Activated CD4-positive, alpha-beta T cell treated with anti-CD3 and anti-CD28 coated beads, Interleukin-2, amount 50 U/mL, for 4 hours (primary cell): ENCODE measurements around the gene OR4D11.

Experiments used
- DNase-seq, 2 experiments: peaks; one replicate each; pipeline ENCODE4 v3.0.0-alpha.2; 2020

OR4D11 gene

GRCh38 chr11:59550368-59550841 is 47.0 kb downstream of the OR4D11 start:
- DNase-seq = peak; percentile 80 to 84

- DNase-seq = peak; percentile 76 to 77
These were observed 47.7 kb downstream of the OR4D11 start for GRCh38 chr11:59550842-59551658.

- no peak for DNase-seq
These were observed 48.5 kb downstream of the OR4D11 start for GRCh38 chr11:59551659-59552521.

- DNase-seq = no peak
These were observed 49.5 kb downstream of the OR4D11 start for GRCh38 chr11:59552844-59553243.

GRCh38 chr11:59553323-59553722 is 49.9 kb downstream of the OR4D11 start:
- no peak for DNase-seq
